HCT116 (cell line): ENCODE data around the gene CAP1.

ENCODE experiments used
- EZH2 ChIP-seq: fragments of 200-600 bp; sonication (generic); IDR thresholded peaks from 2 replicates; pipeline ENCODE4 v1.6.1; 2017; ENCODE audit warnings: antibody characterized with exemption, mixed run types
- EZH2phosphoT487 ChIP-seq: fragments of 200-600 bp; IDR thresholded peaks from 2 replicates; pipeline ENCODE4 v1.6.1; 2018; ENCODE audit warnings: antibody characterized with exemption, borderline replicate concordance
- FOSL1 ChIP-seq: IDR thresholded peaks from 2 replicates; pipeline ENCODE4 v1.6.1; 2012; ENCODE audit warnings: low read depth
- POLR2A ChIP-seq: IDR thresholded peaks from 2 replicates; pipeline ENCODE4 v1.7.0; 2011; ENCODE audit warnings: borderline replicate concordance; ENCODE audit not compliant: insufficient read depth, insufficient read length; ENCODE audit errors: extremely low read depth
- POLR2AphosphoS5 ChIP-seq: IDR thresholded peaks from 2 replicates; pipeline ENCODE4 v1.6.1; 2011; ENCODE audit warnings: mild to moderate bottlenecking, low read depth, low read length, moderate library complexity
- TCF7L2 ChIP-seq: IDR thresholded peaks from 2 replicates; pipeline ENCODE4 v1.7.0; 2011; ENCODE audit warnings: borderline replicate concordance, inconsistent platforms; ENCODE audit not compliant: insufficient read depth, insufficient read length; ENCODE audit errors: extremely low read depth
- YY1 ChIP-seq: IDR thresholded peaks from 2 replicates; pipeline ENCODE4 v1.6.1; 2011; ENCODE audit warnings: low read length, low read depth, moderate library complexity, mild to moderate bottlenecking; ENCODE audit not compliant: insufficient replicate concordance; ENCODE audit errors: extremely low read depth
- ZBTB33 ChIP-seq: IDR thresholded peaks from 2 replicates; pipeline ENCODE4 v1.6.1; 2011; ENCODE audit warnings: mild to moderate bottlenecking, low read length, moderate library complexity; ENCODE audit not compliant: insufficient replicate concordance; ENCODE audit errors: extremely low read depth
- ZNF274 ChIP-seq: fragments of 200-500 bp; sonication (Bioruptor generic); IDR thresholded peaks from 2 replicates; pipeline ENCODE4 v1.6.1; 2014; ENCODE audit warnings: mild to moderate bottlenecking, low read depth, low read length, inconsistent platforms
- TF ChIP-seq, protein P1 (sequence below), 3 experiments: fragments of 200-600 bp in 1 of 3; sonication (generic) in 1 of 3; IDR thresholded peaks in 2 of 3; conservative IDR thresholded peaks in 1 of 3; 2 replicates each; pipeline ENCODE4 v1.5.1; 2012 to 2017; ENCODE audit warnings: low read depth in 2 of 3, low read length in 2 of 3, antibody characterized with exemption in 1 of 3, borderline replicate concordance in 1 of 3, control low read depth in 1 of 3, mild to moderate bottlenecking in 1 of 3, mixed read lengths in 1 of 3, mixed run types in 1 of 3, moderate library complexity in 1 of 3; ENCODE audit not compliant: insufficient read depth in 1 of 3
- TF ChIP-seq, protein P2 (sequence below): IDR thresholded peaks from 2 replicates; pipeline ENCODE4 v1.6.1; 2012; ENCODE audit warnings: low read depth

GRCh38 chr1:40034869-40035268 is 5.7 kb upstream of the CAP1 start:
- no peak for TF ChIP-seq POLR2A
- TF ChIP-seq, protein P1, sequence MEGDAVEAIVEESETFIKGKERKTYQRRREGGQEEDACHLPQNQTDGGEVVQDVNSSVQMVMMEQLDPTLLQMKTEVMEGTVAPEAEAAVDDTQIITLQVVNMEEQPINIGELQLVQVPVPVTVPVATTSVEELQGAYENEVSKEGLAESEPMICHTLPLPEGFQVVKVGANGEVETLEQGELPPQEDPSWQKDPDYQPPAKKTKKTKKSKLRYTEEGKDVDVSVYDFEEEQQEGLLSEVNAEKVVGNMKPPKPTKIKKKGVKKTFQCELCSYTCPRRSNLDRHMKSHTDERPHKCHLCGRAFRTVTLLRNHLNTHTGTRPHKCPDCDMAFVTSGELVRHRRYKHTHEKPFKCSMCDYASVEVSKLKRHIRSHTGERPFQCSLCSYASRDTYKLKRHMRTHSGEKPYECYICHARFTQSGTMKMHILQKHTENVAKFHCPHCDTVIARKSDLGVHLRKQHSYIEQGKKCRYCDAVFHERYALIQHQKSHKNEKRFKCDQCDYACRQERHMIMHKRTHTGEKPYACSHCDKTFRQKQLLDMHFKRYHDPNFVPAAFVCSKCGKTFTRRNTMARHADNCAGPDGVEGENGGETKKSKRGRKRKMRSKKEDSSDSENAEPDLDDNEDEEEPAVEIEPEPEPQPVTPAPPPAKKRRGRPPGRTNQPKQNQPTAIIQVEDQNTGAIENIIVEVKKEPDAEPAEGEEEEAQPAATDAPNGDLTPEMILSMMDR (IDR thresholded peaks at IDR 0.05 in 2 of 3, conservative IDR thresholded peaks at IDR 0.05 in 1 of 3; ENCODE audit: borderline replicate concordance in 1 of 3, insufficient read depth in 1 of 3, low read depth in 2 of 3, low read length in 2 of 3): no peak
- TF ChIP-seq ZBTB33: no peak
- TF ChIP-seq YY1: no peak
- no peak for TF ChIP-seq EZH2phosphoT487
- no peak for TF ChIP-seq EZH2
- TF ChIP-seq POLR2AphosphoS5: no peak
- no peak for TF ChIP-seq TCF7L2
- no peak for TF ChIP-seq ZNF274
- TF ChIP-seq, protein P2, sequence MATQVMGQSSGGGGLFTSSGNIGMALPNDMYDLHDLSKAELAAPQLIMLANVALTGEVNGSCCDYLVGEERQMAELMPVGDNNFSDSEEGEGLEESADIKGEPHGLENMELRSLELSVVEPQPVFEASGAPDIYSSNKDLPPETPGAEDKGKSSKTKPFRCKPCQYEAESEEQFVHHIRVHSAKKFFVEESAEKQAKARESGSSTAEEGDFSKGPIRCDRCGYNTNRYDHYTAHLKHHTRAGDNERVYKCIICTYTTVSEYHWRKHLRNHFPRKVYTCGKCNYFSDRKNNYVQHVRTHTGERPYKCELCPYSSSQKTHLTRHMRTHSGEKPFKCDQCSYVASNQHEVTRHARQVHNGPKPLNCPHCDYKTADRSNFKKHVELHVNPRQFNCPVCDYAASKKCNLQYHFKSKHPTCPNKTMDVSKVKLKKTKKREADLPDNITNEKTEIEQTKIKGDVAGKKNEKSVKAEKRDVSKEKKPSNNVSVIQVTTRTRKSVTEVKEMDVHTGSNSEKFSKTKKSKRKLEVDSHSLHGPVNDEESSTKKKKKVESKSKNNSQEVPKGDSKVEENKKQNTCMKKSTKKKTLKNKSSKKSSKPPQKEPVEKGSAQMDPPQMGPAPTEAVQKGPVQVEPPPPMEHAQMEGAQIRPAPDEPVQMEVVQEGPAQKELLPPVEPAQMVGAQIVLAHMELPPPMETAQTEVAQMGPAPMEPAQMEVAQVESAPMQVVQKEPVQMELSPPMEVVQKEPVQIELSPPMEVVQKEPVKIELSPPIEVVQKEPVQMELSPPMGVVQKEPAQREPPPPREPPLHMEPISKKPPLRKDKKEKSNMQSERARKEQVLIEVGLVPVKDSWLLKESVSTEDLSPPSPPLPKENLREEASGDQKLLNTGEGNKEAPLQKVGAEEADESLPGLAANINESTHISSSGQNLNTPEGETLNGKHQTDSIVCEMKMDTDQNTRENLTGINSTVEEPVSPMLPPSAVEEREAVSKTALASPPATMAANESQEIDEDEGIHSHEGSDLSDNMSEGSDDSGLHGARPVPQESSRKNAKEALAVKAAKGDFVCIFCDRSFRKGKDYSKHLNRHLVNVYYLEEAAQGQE: no peak
- no peak for TF ChIP-seq FOSL1
